Mesenchymal stem cell (in vitro differentiated cells and primary cell): ENCODE results near the gene MINDY4.

Source experiments
- DNase-seq: peaks from one replicate; pipeline ENCODE4 v3.0.0-alpha.2; 2013
- H2AFZ ChIP-seq: one replicate; pipeline ENCODE4 v1.6.1; 2013; ENCODE audit warnings: low read depth, mild to moderate bottlenecking, control low read depth, inconsistent platforms, low read length, moderate library complexity
- H2AK5ac ChIP-seq: 2 replicates; pipeline ENCODE4 v1.6.1; 2013; ENCODE audit warnings: low read length, moderate library complexity, mild to moderate bottlenecking, inconsistent platforms; ENCODE audit not compliant: severe bottlenecking
- H2BK120ac ChIP-seq: one replicate; pipeline ENCODE4 v1.6.1; 2013; ENCODE audit warnings: low read depth, mild to moderate bottlenecking, inconsistent platforms, low read length, moderate library complexity
- H2BK12ac ChIP-seq, 2 experiments: one replicate each; pipeline ENCODE4 v1.6.1; 2013; ENCODE audit warnings: inconsistent platforms in 2 of 2, low read length in 2 of 2, mild to moderate bottlenecking in 2 of 2, moderate library complexity in 2 of 2, control low read depth in 1 of 2
- H2BK15ac ChIP-seq: one replicate; pipeline ENCODE4 v1.6.1; 2013; ENCODE audit warnings: mild to moderate bottlenecking, low read depth, inconsistent platforms; ENCODE audit not compliant: poor library complexity, severe bottlenecking
- H2BK5ac ChIP-seq: 2 replicates; pipeline ENCODE4 v1.6.1; 2013; ENCODE audit warnings: low read depth, mild to moderate bottlenecking, low read length, control low read depth, inconsistent platforms; ENCODE audit not compliant: poor library complexity, severe bottlenecking
- H3K14ac ChIP-seq, 2 experiments: one replicate each; pipeline ENCODE4 v1.6.1; 2013; ENCODE audit warnings: inconsistent platforms in 2 of 2, low read length in 2 of 2, control low read depth in 1 of 2, mild to moderate bottlenecking in 1 of 2, moderate library complexity in 1 of 2
- H3K18ac ChIP-seq, 2 experiments: one replicate each; pipeline ENCODE4 v1.6.1; 2013; ENCODE audit warnings: inconsistent platforms in 2 of 2, low read length in 2 of 2, control low read depth in 1 of 2, low read depth in 1 of 2, mild to moderate bottlenecking in 1 of 2
- H3K23ac ChIP-seq, 2 experiments: one replicate each; pipeline ENCODE4 v1.6.1; 2013; ENCODE audit warnings: inconsistent platforms in 2 of 2, low read length in 2 of 2, mild to moderate bottlenecking in 2 of 2, moderate library complexity in 2 of 2, control low read depth in 1 of 2
- H3K27ac ChIP-seq: 2 replicates; pipeline ENCODE4 v1.5.1; 2013; ENCODE audit warnings: mild to moderate bottlenecking, moderate library complexity, low read length, control low read depth, inconsistent platforms; ENCODE audit not compliant: poor library complexity, severe bottlenecking
- H3K27me3 ChIP-seq, 2 experiments: 2 replicates each; pipeline versions ENCODE4 v1.6.1 to v1.7.0; 2013; ENCODE audit warnings: low read length in 2 of 2, mild to moderate bottlenecking in 2 of 2, moderate library complexity in 2 of 2, control low read depth in 1 of 2, inconsistent platforms in 1 of 2; ENCODE audit not compliant: control insufficient read depth in 1 of 2, insufficient read depth in 1 of 2
- H3K36me3 ChIP-seq, 2 experiments: 2 replicates each; pipeline versions ENCODE4 v1.6.1 to v1.7.0; 2013; ENCODE audit warnings: low read length in 2 of 2, control low read depth in 1 of 2, inconsistent platforms in 1 of 2, low read depth in 1 of 2, mild to moderate bottlenecking in 1 of 2; ENCODE audit not compliant: insufficient read depth in 2 of 2, control insufficient read depth in 1 of 2
- H3K4ac ChIP-seq, 2 experiments: one replicate each; pipeline ENCODE4 v1.6.1; 2013; ENCODE audit warnings: inconsistent platforms in 2 of 2, low read length in 2 of 2, mild to moderate bottlenecking in 2 of 2, moderate library complexity in 2 of 2, control low read depth in 1 of 2, low read depth in 1 of 2
- H3K4me1 ChIP-seq: 2 replicates; pipeline ENCODE4 v1.6.1; 2013; ENCODE audit warnings: low read depth, low read length, control low read depth; ENCODE audit not compliant: control insufficient read depth, insufficient read depth
- H3K4me2 ChIP-seq: 2 replicates; pipeline ENCODE4 v1.6.1; 2013; ENCODE audit warnings: low read length, mild to moderate bottlenecking, inconsistent platforms; ENCODE audit not compliant: poor library complexity, severe bottlenecking
- H3K4me3 ChIP-seq, 2 experiments: 2 replicates each; pipeline versions ENCODE4 v1.5.1 to v1.7.0; 2013; ENCODE audit warnings: low read length in 2 of 2, mild to moderate bottlenecking in 2 of 2, control low read depth in 1 of 2, low read depth in 1 of 2; ENCODE audit not compliant: insufficient read depth in 1 of 2
- H3K79me1 ChIP-seq: replicated peaks from 2 replicates; pipeline ENCODE4 v1.6.1; 2013; ENCODE audit warnings: mild to moderate bottlenecking, control low read depth, low read length, inconsistent platforms; ENCODE audit not compliant: poor library complexity, severe bottlenecking
- H3K9ac ChIP-seq: 2 replicates; pipeline ENCODE4 v1.7.0; 2013; ENCODE audit warnings: mild to moderate bottlenecking, low read length, moderate library complexity
- H3K9me3 ChIP-seq: 2 replicates; pipeline ENCODE4 v1.7.0; 2013; ENCODE audit warnings: mild to moderate bottlenecking, low read length; ENCODE audit not compliant: control insufficient read depth
- H4K8ac ChIP-seq: one replicate; pipeline ENCODE4 v1.6.1; 2013; ENCODE audit warnings: inconsistent platforms, mild to moderate bottlenecking, low read length, moderate library complexity
- H4K91ac ChIP-seq: one replicate; pipeline ENCODE4 v1.6.1; 2013; ENCODE audit warnings: mild to moderate bottlenecking, low read length, inconsistent platforms
- WGBS: methylation state at CpG from one replicate; pipeline ENCODE4 v1.1.7; 2013; ENCODE audit warnings: mixed read lengths; 5-methylcytosine and 5-hydroxymethylcytosine counted together

Gene MINDY4

DNA sequence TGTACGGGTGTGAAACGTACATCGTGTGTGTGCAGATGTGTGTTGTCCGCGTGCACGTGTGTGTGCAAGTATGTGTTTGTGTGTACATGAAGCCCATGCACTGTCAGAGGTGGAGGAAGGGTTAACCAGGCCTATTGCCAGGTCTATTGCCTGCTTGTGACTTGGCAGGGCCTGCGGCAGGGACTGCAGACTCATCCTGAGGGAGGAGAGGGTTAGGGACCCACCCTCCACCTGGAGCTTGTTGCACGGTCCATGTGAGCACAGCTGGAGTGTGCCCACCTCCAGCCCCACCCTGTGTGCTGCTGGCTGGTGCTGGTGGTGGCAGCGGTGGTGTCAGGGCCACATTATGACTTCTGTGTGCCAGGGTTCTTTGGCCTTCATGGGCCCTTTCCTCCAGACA, 133.3 kb downstream of the MINDY4 start:
- Histone ChIP-seq H2BK12ac (no peak overlapping the region), H3K27me3 (no peaks in the 10 kb centered on the region), H3K4me1 (peaks cover 40% of the 10 kb centered on the region), H2BK5ac (no peak overlapping the region), H3K18ac (no peak overlapping the region), H3K4ac (no peak overlapping the region), H3K27ac (no peak overlapping the region), H3K36me3 (no peaks in the 10 kb centered on the region), H3K23ac (no peak overlapping the region), H3K79me1 (no peaks in the 10 kb centered on the region), H3K4me3 (no peak overlapping the region), H2AFZ (no peak overlapping the region), H4K8ac (no peak overlapping the region), H3K14ac (peak overlapping the region in 1 of 2 experiments; percentile 56), H2BK120ac (no peak overlapping the region), H3K9me3 (no peaks in the 10 kb centered on the region), H4K91ac (no peak overlapping the region), H3K4me2 (no peak overlapping the region), H2AK5ac (no peak overlapping the region), H3K9ac (no peak overlapping the region), H2BK15ac (no peak overlapping the region)
- DNase-seq, result no peak
- 92% methylated on average over 8 of the region's 9 CpGs for WGBS

DNA sequence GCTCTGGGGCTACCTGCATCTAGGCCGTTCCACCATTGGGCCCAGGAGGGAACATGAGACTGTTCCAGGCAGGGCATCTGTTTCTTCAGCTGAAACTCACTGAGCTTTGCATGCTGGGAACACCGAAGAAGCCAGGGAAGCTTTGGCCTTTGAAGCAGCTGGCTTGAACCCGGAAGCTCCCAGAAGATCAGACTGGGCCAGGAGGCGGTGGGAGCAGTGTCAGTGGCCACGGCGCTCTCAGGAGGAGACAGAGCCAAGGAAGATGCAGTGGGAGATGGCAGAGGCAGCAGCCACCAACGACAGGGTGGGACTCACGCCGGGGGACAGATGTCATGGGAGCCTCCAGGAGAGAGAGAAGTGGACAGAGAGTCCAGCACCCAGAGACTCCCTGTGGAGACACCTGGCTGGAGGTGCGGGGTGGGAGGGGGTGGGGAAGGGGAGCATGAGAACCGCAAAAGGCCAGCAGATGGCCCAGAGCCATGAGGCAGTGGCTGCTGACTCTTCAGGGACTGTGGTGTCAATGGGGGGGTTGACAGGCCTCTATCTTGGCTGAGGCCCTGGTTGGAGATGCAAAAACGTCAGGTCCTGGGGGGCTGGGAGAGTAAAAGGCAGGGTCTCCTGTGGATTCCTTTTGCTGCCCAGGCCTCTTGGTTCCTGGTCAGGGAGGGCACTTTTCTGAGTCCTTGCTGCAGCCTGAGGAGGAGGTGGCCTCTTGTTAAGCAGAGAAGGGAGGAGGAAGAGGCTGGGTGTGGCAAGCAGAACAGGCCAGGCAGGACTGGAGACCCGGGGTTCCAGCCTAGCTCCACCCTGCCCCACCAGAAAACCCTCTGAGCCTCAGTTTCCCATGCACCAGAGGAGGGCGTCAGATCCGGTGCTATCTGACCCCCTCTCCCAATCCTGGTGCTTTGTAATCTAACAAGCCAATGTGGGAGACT, 134.1 kb downstream of the MINDY4 start:
- Histone ChIP-seq H3K4ac (no peak overlapping the region), H4K91ac (no peak overlapping the region), H3K9me3 (no peaks in the 10 kb centered on the region), H2BK5ac (no peak overlapping the region), H2BK15ac (no peak overlapping the region), H3K27ac (no peak overlapping the region), H3K4me2 (no peak overlapping the region), H2BK120ac (no peak overlapping the region), H3K27me3 (no peaks in the 10 kb centered on the region), H3K79me1 (no peaks in the 10 kb centered on the region), H3K14ac (no peak overlapping the region), H3K23ac (no peak overlapping the region), H3K9ac (peak overlapping the region; percentile 62), H3K4me1 (peaks cover 36% of the 10 kb centered on the region), H4K8ac (no peak overlapping the region), H2AK5ac (peak overlapping the region; percentile 5), H3K36me3 (no peaks in the 10 kb centered on the region), H3K4me3 (no peak overlapping the region), H2AFZ (no peak overlapping the region), H3K18ac (no peak overlapping the region), H2BK12ac (no peak overlapping the region)
- WGBS, result 90% methylated on average over 12 of the region's 15 CpGs
- DNase-seq, result no peak

- Histone ChIP-seq H3K4me2 (no peak overlapping the region), H2AK5ac (peak overlapping the region; percentile 41), H3K14ac (no peak overlapping the region), H4K91ac (no peak overlapping the region), H3K27ac (no peak overlapping the region), H4K8ac (no peak overlapping the region), H3K4ac (no peak overlapping the region), H2BK15ac (no peak overlapping the region), H3K36me3 (no peaks in the 10 kb centered on the region), H3K4me3 (peak overlapping the region in 1 of 2 experiments; percentile 41), H3K9ac (peak overlapping the region; percentile 62), H2BK12ac (peak overlapping the region in 1 of 2 experiments; percentile 40), H3K4me1 (peaks cover 33% of the 10 kb centered on the region), H3K23ac (no peak overlapping the region), H3K79me1 (no peaks in the 10 kb centered on the region), H2BK5ac (no peak overlapping the region), H3K27me3 (no peaks in the 10 kb centered on the region), H3K9me3 (no peaks in the 10 kb centered on the region), H2BK120ac (no peak overlapping the region), H3K18ac (no peak overlapping the region), H2AFZ (no peak overlapping the region)
- WGBS, result 87% methylated on average over 7 of the region's 7 CpGs
- DNase-seq, result no peak
These were observed 134.8 kb downstream of the MINDY4 start for GRCh38 chr7:30906014-30906413.

GRCh38 chr7:30906515-30907240, 135.5 kb downstream of the MINDY4 start:
- DNase-seq, result no peak
- Histone ChIP-seq H2BK120ac (no peak overlapping the region), H2AFZ (no peak overlapping the region), H3K27ac (no peak overlapping the region), H3K4me1 (peaks cover 38% of the 10 kb centered on the region), H3K23ac (no peak overlapping the region), H3K18ac (no peak overlapping the region), H3K9me3 (no peaks in the 10 kb centered on the region), H4K91ac (no peak overlapping the region), H3K4ac (no peak overlapping the region), H3K79me1 (no peaks in the 10 kb centered on the region), H4K8ac (no peak overlapping the region), H2BK12ac (no peak overlapping the region), H3K4me2 (no peak overlapping the region), H2BK15ac (no peak overlapping the region), H3K4me3 (peak overlapping the region in 1 of 2 experiments; percentile 41), H2BK5ac (no peak overlapping the region), H3K36me3 (peaks cover 0 to under 1% of the 10 kb centered on the region in 2 experiments), H3K14ac (no peak overlapping the region), H3K27me3 (no peaks in the 10 kb centered on the region), H2AK5ac (peak overlapping the region; percentile 45), H3K9ac (peak overlapping the region; percentile 62)
- 88% methylated on average over 11 of the region's 11 CpGs for WGBS
